Omental fat pad (tissue), 4 donors: Measurements from ENCODE around the gene MAGI1. TPM values are rescaled to one million over a fixed set of nuclear protein-coding genes. Genes with fewer than 3 reads are reported as not detected.

ENCODE experiments used
- ATAC-seq: fragments of 150-250 bp; one replicate; pipeline ENCODE4 v1.9.1; 2016; ENCODE audit warnings: mild to moderate bottlenecking, moderate library complexity; ENCODE audit not compliant: low FRiP score
- DNase-seq: peaks from one replicate; pipeline ENCODE4 v3.0.0-alpha.2; 2019; ENCODE audit warnings: low spot score
- CTCF ChIP-seq, 3 donors: fragments of 450-650 bp; IDR thresholded peaks; one replicate each; pipeline ENCODE4 v1.5.1; 2016 to 2017; ENCODE audit warnings: antibody characterized with exemption in 3 of 3, mild to moderate bottlenecking in 3 of 3, moderate library complexity in 2 of 3
- total RNA-seq, 4 donors: library from RNA; depleted of rRNA; stranded (reverse); fragments of >200 nt; gene quantifications; one replicate each; pipeline ENCODE4 v1.1.0, GENCODE V29; 2016

MAGI1 gene
- total RNA-seq, 4 donors from 2014 or later: 22.9 to 38.8 (median 34.3) TPM

GRCh38 chr3:65685621-65686235 lies 353.0 kb downstream of the MAGI1 start:
- ATAC-seq: no peak
- no peak for TF ChIP-seq CTCF (IDR thresholded peaks at IDR 0.05)
- DNase-seq: no peak

GRCh38 chr3:65678516-65678915 lies 360.2 kb downstream of the MAGI1 start:
- DNase-seq (no peak), ATAC-seq (no peak)
- no peak for TF ChIP-seq CTCF (IDR thresholded peaks at IDR 0.05)

GRCh38 chr3:65677486-65678010 lies 361.2 kb downstream of the MAGI1 start:
- no peak for ATAC-seq
- no peak for DNase-seq
- no peak for TF ChIP-seq CTCF (IDR thresholded peaks at IDR 0.05)

GRCh38 chr3:65676580-65676979 lies 362.1 kb downstream of the MAGI1 start:
- DNase-seq (no peak), ATAC-seq (no peak)

GRCh38 chr3:65675011-65675410 lies 363.7 kb downstream of the MAGI1 start:
- DNase-seq (no peak), ATAC-seq (no peak)
- no peak for TF ChIP-seq CTCF (IDR thresholded peaks at IDR 0.05)

More at GRCh38 chr3:65676580-65676979, 362.1 kb downstream of the MAGI1 start:
- no peak for TF ChIP-seq CTCF (IDR thresholded peaks at IDR 0.05)

- TF ChIP-seq CTCF (IDR thresholded peaks at IDR 0.05): no peak
- ATAC-seq: no peak
These were observed 364.5 kb downstream of the MAGI1 start for GRCh38 chr3:65674226-65674625.

More at GRCh38 chr3:65674226-65674625, 364.5 kb downstream of the MAGI1 start:
- no peak for DNase-seq
